AG09309 (cell line): ENCODE measurements around the gene SLC35F3.
"Not testable (repeated sequence)": the region's sequence is repeated elsewhere in the genome, so short reads cannot be mapped to it uniquely, and the experiment has no call there.

Experiments
- DNase-seq: peaks from one replicate; pipeline ENCODE4 v3.0.0-alpha.2; 2010; ENCODE audit warnings: low read depth
- H3K4me3 ChIP-seq: 2 replicates; pipeline ENCODE4 v1.5.1; 2011; ENCODE audit warnings: mild to moderate bottlenecking, low read depth, low read length, moderate library complexity; ENCODE audit not compliant: control insufficient read depth
- TF ChIP-seq, protein P1 (sequence below): IDR thresholded peaks from 2 replicates; pipeline ENCODE4 v1.5.1; 2011; ENCODE audit warnings: mild to moderate bottlenecking, low read depth, low read length, inconsistent platforms; ENCODE audit not compliant: insufficient read depth, control insufficient read depth; ENCODE audit errors: missing control alignments

Gene SLC35F3

DNA sequence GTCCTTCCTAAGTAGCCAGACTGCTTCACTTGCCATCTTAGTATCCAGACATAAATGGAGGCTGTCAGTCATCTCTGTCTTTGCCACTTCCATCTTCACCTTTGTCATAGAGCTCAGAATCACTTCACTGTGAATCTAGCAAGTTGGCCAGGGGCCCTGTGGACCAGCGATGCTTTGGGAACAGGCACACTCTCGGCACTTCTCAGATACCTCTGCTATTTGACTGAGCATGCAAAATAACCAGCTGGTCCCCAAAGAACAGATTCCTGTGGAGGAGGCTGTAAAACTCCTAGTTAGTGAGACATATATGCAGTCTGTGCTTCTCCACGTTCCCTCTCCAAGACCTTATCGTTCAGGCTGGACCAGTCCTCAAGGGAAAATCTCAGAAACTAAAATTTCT is 392.0 kb downstream of the SLC35F3 start:
- DNase-seq, result no peak

DNA sequence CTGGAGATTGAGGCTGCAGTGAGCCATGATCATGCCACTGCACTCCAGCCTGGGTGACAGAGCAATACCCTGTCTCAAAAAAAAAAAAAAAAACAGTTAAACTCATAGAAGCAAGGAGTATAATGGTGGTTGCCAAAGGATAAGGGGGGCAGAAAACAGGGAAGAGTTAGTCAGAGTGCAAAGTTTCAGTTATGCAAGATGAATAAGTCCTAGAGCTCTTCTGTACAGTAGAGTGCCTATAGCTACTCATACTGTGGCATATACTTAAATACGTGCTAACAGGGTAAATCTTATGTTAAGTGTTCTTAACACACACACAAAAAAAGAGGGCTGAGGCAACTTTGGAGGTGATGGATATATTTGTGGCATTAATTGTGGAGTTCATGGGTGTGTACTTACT is 393.2 kb downstream of the SLC35F3 start:
- no peak overlapping the region for H3K4me3 ChIP-seq
- DNase-seq, result no peak
- TF ChIP-seq, protein P1, sequence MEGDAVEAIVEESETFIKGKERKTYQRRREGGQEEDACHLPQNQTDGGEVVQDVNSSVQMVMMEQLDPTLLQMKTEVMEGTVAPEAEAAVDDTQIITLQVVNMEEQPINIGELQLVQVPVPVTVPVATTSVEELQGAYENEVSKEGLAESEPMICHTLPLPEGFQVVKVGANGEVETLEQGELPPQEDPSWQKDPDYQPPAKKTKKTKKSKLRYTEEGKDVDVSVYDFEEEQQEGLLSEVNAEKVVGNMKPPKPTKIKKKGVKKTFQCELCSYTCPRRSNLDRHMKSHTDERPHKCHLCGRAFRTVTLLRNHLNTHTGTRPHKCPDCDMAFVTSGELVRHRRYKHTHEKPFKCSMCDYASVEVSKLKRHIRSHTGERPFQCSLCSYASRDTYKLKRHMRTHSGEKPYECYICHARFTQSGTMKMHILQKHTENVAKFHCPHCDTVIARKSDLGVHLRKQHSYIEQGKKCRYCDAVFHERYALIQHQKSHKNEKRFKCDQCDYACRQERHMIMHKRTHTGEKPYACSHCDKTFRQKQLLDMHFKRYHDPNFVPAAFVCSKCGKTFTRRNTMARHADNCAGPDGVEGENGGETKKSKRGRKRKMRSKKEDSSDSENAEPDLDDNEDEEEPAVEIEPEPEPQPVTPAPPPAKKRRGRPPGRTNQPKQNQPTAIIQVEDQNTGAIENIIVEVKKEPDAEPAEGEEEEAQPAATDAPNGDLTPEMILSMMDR, result no peak

More for the DNA sequence above, 392.0 kb downstream of the SLC35F3 start:
- TF ChIP-seq, protein P1, result no peak
- H3K4me3 ChIP-seq, result no peak overlapping the region

DNA sequence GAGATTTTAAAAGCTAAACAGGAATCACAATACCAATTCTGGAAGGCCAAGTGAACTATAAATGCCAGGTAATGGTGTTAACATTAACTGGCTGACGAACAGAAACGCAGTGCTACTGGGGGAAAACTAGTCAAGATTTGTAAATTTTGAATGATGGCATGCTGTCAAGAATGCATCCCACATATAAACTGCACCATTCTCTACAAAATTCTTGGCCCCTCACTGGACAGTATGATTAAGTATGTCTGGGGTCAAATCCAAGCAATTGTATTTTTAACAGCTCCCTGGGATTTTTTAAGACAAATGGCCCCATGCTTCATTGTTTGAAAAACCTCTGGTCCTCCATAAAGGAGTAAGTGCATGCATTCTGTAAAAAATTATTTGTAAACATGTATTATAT is 395.6 kb downstream of the SLC35F3 start:
- no peak overlapping the region for H3K4me3 ChIP-seq
- TF ChIP-seq, protein P1, result no peak
- DNase-seq, result no peak

DNA sequence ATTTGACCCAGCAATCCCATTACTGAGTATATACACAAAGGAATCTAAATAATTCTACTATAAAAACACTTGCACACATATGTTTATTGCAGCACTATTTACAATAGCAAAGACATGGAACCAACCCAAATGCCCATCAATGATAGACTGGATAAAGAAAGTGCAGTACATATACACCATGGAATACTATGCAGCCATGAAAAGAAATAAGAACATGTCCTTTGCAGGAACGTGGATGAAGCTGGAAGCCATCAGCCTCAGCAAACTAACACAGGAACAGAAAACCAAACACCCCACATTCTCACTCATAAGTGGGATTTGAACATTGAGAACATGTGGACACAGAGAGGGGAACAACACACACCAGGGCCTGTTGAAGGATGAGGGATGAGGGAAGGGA is 397.2 kb downstream of the SLC35F3 start:
- not testable (repeated sequence) for DNase-seq, H3K4me3 ChIP-seq

DNA sequence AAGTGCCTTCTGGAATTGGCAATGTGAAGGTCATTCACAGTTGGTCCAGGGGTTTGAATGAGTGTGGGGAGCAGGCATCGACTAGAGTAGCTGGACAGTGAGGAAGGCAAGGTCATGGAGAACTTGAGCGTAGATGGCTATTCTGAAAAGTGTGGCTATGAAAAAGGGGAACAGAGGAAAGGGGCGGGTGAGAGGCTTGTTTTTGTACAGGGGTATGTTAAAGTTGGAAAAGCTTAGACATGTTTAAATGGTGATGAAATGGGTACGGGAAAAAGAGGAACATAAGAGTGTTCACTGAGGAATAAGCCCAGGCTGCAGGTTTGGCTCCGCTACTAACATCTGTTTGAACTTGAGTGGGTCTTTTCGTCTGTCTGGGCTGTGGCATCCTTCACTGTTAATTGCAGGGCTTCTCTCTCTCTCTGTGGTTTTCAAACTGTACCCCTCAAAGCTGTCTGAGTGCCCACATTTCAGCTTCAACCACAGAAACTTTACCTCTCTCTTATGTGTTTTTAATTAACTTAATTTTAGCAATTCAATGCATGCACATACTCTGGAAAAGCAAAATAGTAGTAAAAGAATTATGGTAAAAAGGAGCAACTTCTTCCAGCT is 398.0 kb downstream of the SLC35F3 start:
- TF ChIP-seq, protein P1, result no peak
- H3K4me3 ChIP-seq, result no peak overlapping the region
- DNase-seq, result no peak

DNA sequence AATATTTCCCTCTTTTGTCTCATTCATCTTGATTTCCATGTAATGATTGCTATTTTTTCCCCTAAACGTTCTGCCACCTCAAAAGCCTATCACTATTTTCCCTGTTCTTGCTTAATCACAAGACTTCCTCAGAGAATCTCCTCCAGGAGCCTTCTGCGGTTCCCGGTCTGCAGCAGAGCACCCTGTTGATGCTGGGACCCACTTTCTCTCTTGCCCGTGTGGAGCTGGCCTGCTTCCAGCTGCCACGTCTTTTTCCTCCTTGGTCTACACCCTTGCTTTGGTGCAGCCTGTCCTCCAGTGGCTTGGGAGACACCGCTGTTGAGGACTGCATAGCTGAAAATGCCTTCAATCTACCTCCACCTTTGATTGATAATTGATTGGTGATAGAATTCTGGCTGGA is 398.8 kb downstream of the SLC35F3 start:
- TF ChIP-seq, protein P1, result no peak
- no peak overlapping the region for H3K4me3 ChIP-seq
- no peak for DNase-seq

DNA sequence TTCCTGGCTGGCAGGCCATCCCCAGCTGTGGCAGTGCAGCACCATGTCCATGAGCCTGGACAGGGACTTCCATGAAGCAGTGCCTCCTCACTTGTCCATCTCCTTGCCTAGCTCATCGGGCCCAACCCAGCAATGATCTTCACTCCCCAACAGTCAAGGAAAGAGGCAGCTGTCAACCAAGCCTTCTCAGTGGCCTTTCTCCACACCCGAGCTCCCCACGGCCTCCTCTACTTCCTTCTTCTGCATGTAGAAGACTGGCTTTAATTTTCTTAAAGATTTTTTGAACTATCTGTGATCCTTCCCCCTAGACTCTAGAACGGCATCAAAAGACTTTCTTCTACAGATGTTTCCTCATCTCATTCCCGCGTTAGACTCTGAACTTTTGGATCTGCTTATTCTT is 403.2 kb downstream of the SLC35F3 start:
- DNase-seq, result no peak
- H3K4me3 ChIP-seq, result no peak overlapping the region
- TF ChIP-seq, protein P1, result no peak
